ENCODE measurements around the gene ARPC1B.

DNA sequence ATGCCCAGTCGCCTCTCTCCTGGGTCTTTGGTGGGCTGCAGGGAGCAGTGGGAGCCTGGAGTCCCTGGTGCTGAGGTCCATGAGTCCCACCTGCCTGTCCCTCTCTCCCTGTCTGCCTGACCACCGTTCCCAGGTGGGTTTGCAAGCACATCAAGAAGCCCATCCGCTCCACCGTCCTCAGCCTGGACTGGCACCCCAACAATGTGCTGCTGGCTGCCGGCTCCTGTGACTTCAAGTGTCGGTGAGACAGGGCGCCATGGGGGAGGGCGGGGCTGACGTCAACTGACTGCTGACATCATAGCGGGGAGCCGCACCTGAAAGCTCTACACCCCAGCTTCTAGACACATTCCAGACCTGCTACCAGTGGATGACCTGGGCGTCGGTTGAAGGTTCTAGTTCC lies 15.2 kb downstream of the ARPC1B start:
- no peak for TF ChIP-seq EZH2 (IDR thresholded peaks at IDR 0.05; ENCODE audit: borderline replicate concordance, insufficient read depth, low read depth, low read length, poor library complexity, severe bottlenecking)
- TF ChIP-seq, protein P1, sequence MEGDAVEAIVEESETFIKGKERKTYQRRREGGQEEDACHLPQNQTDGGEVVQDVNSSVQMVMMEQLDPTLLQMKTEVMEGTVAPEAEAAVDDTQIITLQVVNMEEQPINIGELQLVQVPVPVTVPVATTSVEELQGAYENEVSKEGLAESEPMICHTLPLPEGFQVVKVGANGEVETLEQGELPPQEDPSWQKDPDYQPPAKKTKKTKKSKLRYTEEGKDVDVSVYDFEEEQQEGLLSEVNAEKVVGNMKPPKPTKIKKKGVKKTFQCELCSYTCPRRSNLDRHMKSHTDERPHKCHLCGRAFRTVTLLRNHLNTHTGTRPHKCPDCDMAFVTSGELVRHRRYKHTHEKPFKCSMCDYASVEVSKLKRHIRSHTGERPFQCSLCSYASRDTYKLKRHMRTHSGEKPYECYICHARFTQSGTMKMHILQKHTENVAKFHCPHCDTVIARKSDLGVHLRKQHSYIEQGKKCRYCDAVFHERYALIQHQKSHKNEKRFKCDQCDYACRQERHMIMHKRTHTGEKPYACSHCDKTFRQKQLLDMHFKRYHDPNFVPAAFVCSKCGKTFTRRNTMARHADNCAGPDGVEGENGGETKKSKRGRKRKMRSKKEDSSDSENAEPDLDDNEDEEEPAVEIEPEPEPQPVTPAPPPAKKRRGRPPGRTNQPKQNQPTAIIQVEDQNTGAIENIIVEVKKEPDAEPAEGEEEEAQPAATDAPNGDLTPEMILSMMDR (IDR thresholded peaks at IDR 0.05) = no peak

Data from B cell (primary cell).